Mucosa of stomach (tissue), 1 donor: Measurements from ENCODE around the gene LARP4.
"Not testable (repeated sequence)": the region's sequence is repeated elsewhere in the genome, so short reads cannot be mapped to it uniquely, and the experiment has no call there.

Experiments
- H3K27me3 ChIP-seq: one replicate; pipeline ENCODE4 v1.7.0; 2013; ENCODE audit warnings: mild to moderate bottlenecking, low read length; ENCODE audit not compliant: control insufficient read depth, insufficient read depth
- H3K36me3 ChIP-seq: one replicate; pipeline ENCODE4 v1.7.0; 2013; ENCODE audit warnings: low read length; ENCODE audit not compliant: control insufficient read depth, insufficient read depth
- H3K4me1 ChIP-seq: one replicate; pipeline ENCODE4 v1.7.0; 2013; ENCODE audit warnings: mild to moderate bottlenecking, low read length; ENCODE audit not compliant: control insufficient read depth, insufficient read depth
- H3K4me3 ChIP-seq: one replicate; pipeline ENCODE4 v1.7.0; 2013; ENCODE audit warnings: low read length
- H3K9ac ChIP-seq: one replicate; pipeline ENCODE4 v1.7.0; 2013; ENCODE audit warnings: mild to moderate bottlenecking, low read length, moderate library complexity
- H3K9me3 ChIP-seq: one replicate; pipeline ENCODE4 v1.7.0; 2013; ENCODE audit warnings: mild to moderate bottlenecking, low read length, moderate library complexity; ENCODE audit not compliant: control insufficient read depth
- donor health status: Pancreatic carcinoma.

The LARP4 gene

GRCh38 chr12:50521781-50522180 is 121.1 kb downstream of the LARP4 start:
- H3K4me1 ChIP-seq, H3K9ac ChIP-seq, H3K9me3 ChIP-seq, H3K4me3 ChIP-seq, H3K27me3 ChIP-seq, H3K36me3 ChIP-seq: not testable (repeated sequence)

- H3K27me3 ChIP-seq: no peaks in the 10 kb centered on the region
- H3K4me3 ChIP-seq: no peak overlapping the region
- no peak overlapping the region for H3K9ac ChIP-seq
- H3K36me3 ChIP-seq: no peaks in the 10 kb centered on the region
- no peaks in the 10 kb centered on the region for H3K9me3 ChIP-seq
- H3K4me1 ChIP-seq: peaks cover 9% of the 10 kb centered on the region
Observed at GRCh38 chr12:50523772-50524171, 123.1 kb downstream of the LARP4 start.

GRCh38 chr12:50524621-50525020 is 123.9 kb downstream of the LARP4 start:
- Histone ChIP-seq H3K27me3 (no peaks in the 10 kb centered on the region), H3K4me3 (no peak overlapping the region), H3K36me3 (no peaks in the 10 kb centered on the region), H3K4me1 (peaks cover 16% of the 10 kb centered on the region), H3K9ac (no peak overlapping the region), H3K9me3 (no peaks in the 10 kb centered on the region)

GRCh38 chr12:50525422-50525821 is 124.7 kb downstream of the LARP4 start:
- H3K9ac ChIP-seq: no peak overlapping the region
- H3K4me1 ChIP-seq: peaks cover 17% of the 10 kb centered on the region
- H3K4me3 ChIP-seq: no peak overlapping the region
- no peaks in the 10 kb centered on the region for H3K27me3 ChIP-seq
- no peaks in the 10 kb centered on the region for H3K36me3 ChIP-seq
- H3K9me3 ChIP-seq: no peaks in the 10 kb centered on the region

GRCh38 chr12:50527359-50527726 is 126.7 kb downstream of the LARP4 start:
- H3K4me1 ChIP-seq: peaks cover 29% of the 10 kb centered on the region
- H3K4me3 ChIP-seq: no peak overlapping the region
- H3K27me3 ChIP-seq: no peaks in the 10 kb centered on the region
- H3K36me3 ChIP-seq: no peaks in the 10 kb centered on the region
- H3K9me3 ChIP-seq: no peaks in the 10 kb centered on the region
- no peak overlapping the region for H3K9ac ChIP-seq

- Histone ChIP-seq H3K4me3 (no peak overlapping the region), H3K9me3 (no peaks in the 10 kb centered on the region), H3K36me3 (no peaks in the 10 kb centered on the region), H3K9ac (no peak overlapping the region), H3K4me1 (peaks cover 33% of the 10 kb centered on the region), H3K27me3 (no peaks in the 10 kb centered on the region)
Observed at GRCh38 chr12:50528800-50529199, 128.1 kb downstream of the LARP4 start.

- Histone ChIP-seq H3K9ac (no peak overlapping the region), H3K4me3 (no peak overlapping the region), H3K36me3 (no peaks in the 10 kb centered on the region), H3K4me1 (peaks cover 33% of the 10 kb centered on the region), H3K9me3 (no peaks in the 10 kb centered on the region), H3K27me3 (no peaks in the 10 kb centered on the region)
Observed at GRCh38 chr12:50529345-50529744, 128.7 kb downstream of the LARP4 start.
